Mucosa of rectum (tissue), 2 donors: ENCODE measurements around the gene DPYSL4.
"Not testable (repeated sequence)": the region's sequence is repeated elsewhere in the genome, so short reads cannot be mapped to it uniquely, and the experiment has no call there.

ENCODE experiments used
- H3K27ac ChIP-seq, 2 donors: one replicate each; pipeline ENCODE4 v1.7.0; 2013; ENCODE audit warnings: inconsistent platforms in 2 of 2, low read depth in 2 of 2, low read length in 2 of 2
- H3K27me3 ChIP-seq, 2 donors: one replicate each; pipeline ENCODE4 v1.7.0; 2013; ENCODE audit warnings: low read length in 2 of 2; ENCODE audit not compliant: control insufficient read depth in 2 of 2, insufficient read depth in 2 of 2
- H3K36me3 ChIP-seq, 2 donors: one replicate each; pipeline ENCODE4 v1.7.0; 2013; ENCODE audit warnings: low read length in 2 of 2; ENCODE audit not compliant: control insufficient read depth in 2 of 2, insufficient read depth in 2 of 2
- H3K4me1 ChIP-seq, 2 donors: one replicate each; pipeline ENCODE4 v1.7.0; 2013; ENCODE audit warnings: low read length in 2 of 2, mild to moderate bottlenecking in 1 of 2; ENCODE audit not compliant: control insufficient read depth in 2 of 2, insufficient read depth in 2 of 2
- H3K4me3 ChIP-seq, 2 donors: one replicate each; pipeline ENCODE4 v1.7.0; 2013; ENCODE audit warnings: low read length in 2 of 2
- H3K9ac ChIP-seq, 2 donors: one replicate each; pipeline ENCODE4 v1.7.0; 2013; ENCODE audit warnings: low read length in 2 of 2, low read depth in 1 of 2, mild to moderate bottlenecking in 1 of 2
- H3K9me3 ChIP-seq, 2 donors: one replicate each; pipeline ENCODE4 v1.7.0; 2013; ENCODE audit warnings: low read length in 2 of 2; ENCODE audit not compliant: control insufficient read depth in 2 of 2
- donor health status: healthy.
- donor health status: Normal muscosa, but diverticular disease.

The DPYSL4 gene

GRCh38 chr10:132157101-132157500 is 29.6 kb upstream of the DPYSL4 start:
- Histone ChIP-seq H3K4me3 (no peak overlapping the region), H3K27me3 (no peaks in the 10 kb centered on the region), H3K27ac (no peak overlapping the region), H3K9me3 (no peaks in the 10 kb centered on the region), H3K36me3 (no peaks in the 10 kb centered on the region), H3K9ac (no peak overlapping the region), H3K4me1 (peaks cover 0 to 2% of the 10 kb centered on the region in 2 donors)

GRCh38 chr10:132158122-132158741 is 28.5 kb upstream of the DPYSL4 start:
- Histone ChIP-seq H3K27ac (no peak overlapping the region), H3K27me3 (no peaks in the 10 kb centered on the region), H3K4me1 (peaks cover 7% of the 10 kb centered on the region in 2 donors), H3K4me3 (no peak overlapping the region), H3K9me3 (no peaks in the 10 kb centered on the region), H3K36me3 (no peaks in the 10 kb centered on the region), H3K9ac (no peak overlapping the region)

GRCh38 chr10:132158823-132159222 is 27.9 kb upstream of the DPYSL4 start:
- H3K9ac ChIP-seq: no peak overlapping the region
- no peaks in the 10 kb centered on the region for H3K27me3 ChIP-seq
- no peaks in the 10 kb centered on the region for H3K9me3 ChIP-seq
- no peaks in the 10 kb centered on the region for H3K36me3 ChIP-seq
- no peak overlapping the region for H3K4me3 ChIP-seq
- no peak overlapping the region for H3K27ac ChIP-seq
- peaks cover 7 to 12% of the 10 kb centered on the region in 2 donors for H3K4me1 ChIP-seq

GRCh38 chr10:132159302-132160230 is 27.2 kb upstream of the DPYSL4 start:
- H3K36me3 ChIP-seq, H3K4me3 ChIP-seq, H3K9ac ChIP-seq, H3K9me3 ChIP-seq, H3K27me3 ChIP-seq, H3K27ac ChIP-seq: not testable (repeated sequence)
- peaks cover 7 to 13% of the 10 kb centered on the region in 2 donors for H3K4me1 ChIP-seq

GRCh38 chr10:132160231-132160630 is 26.5 kb upstream of the DPYSL4 start:
- H3K9ac ChIP-seq, H3K27ac ChIP-seq, H3K9me3 ChIP-seq, H3K27me3 ChIP-seq, H3K36me3 ChIP-seq, H3K4me3 ChIP-seq: not testable (repeated sequence)
- peaks cover 7 to 13% of the 10 kb centered on the region in 2 donors for H3K4me1 ChIP-seq

- not testable (repeated sequence) for H3K9ac ChIP-seq, H3K27ac ChIP-seq, H3K36me3 ChIP-seq, H3K27me3 ChIP-seq, H3K4me3 ChIP-seq, H3K9me3 ChIP-seq
- peaks cover 7 to 13% of the 10 kb centered on the region in 2 donors for H3K4me1 ChIP-seq
Measured at GRCh38 chr10:132160834-132161622, 25.7 kb upstream of the DPYSL4 start.

GRCh38 chr10:132162021-132162531 is 24.7 kb upstream of the DPYSL4 start:
- H3K4me1 ChIP-seq: peaks cover 7 to 13% of the 10 kb centered on the region in 2 donors
- no peak overlapping the region for H3K9ac ChIP-seq
- H3K27ac ChIP-seq: peak overlapping the region in 1 of 2 donors; percentile 38
- H3K36me3 ChIP-seq: no peaks in the 10 kb centered on the region
- no peaks in the 10 kb centered on the region for H3K27me3 ChIP-seq
- H3K9me3 ChIP-seq: no peaks in the 10 kb centered on the region
- no peak overlapping the region for H3K4me3 ChIP-seq

- Histone ChIP-seq H3K36me3 (no peaks in the 10 kb centered on the region), H3K9me3 (no peaks in the 10 kb centered on the region), H3K4me1 (peaks cover 7 to 13% of the 10 kb centered on the region in 2 donors), H3K4me3 (no peak overlapping the region), H3K9ac (no peak overlapping the region), H3K27me3 (no peaks in the 10 kb centered on the region), H3K27ac (peak overlapping the region; percentile 6 to 23)
Measured at GRCh38 chr10:132162590-132163277, 24.0 kb upstream of the DPYSL4 start.

GRCh38 chr10:132163278-132163765 is 23.4 kb upstream of the DPYSL4 start:
- Histone ChIP-seq H3K9me3 (no peaks in the 10 kb centered on the region), H3K36me3 (no peaks in the 10 kb centered on the region), H3K9ac (no peak overlapping the region), H3K4me1 (peaks cover 7 to 13% of the 10 kb centered on the region in 2 donors), H3K27ac (peak overlapping the region in 1 of 2 donors; percentile 6), H3K27me3 (no peaks in the 10 kb centered on the region), H3K4me3 (no peak overlapping the region)
